Mesodermal cell (in vitro differentiated cells): ENCODE results near the gene C19orf73.

ENCODE experiments used
- H3K27ac ChIP-seq: 2 replicates; pipeline ENCODE4 v1.7.0; 2013; ENCODE audit warnings: mild to moderate bottlenecking, low read depth, low read length, moderate library complexity; ENCODE audit not compliant: severe bottlenecking
- H3K36me3 ChIP-seq: 2 replicates; pipeline ENCODE4 v1.7.1; 2013; ENCODE audit warnings: mild to moderate bottlenecking, low read length, moderate library complexity; ENCODE audit not compliant: control insufficient read depth, insufficient read depth
- H3K4me1 ChIP-seq: one replicate; pipeline ENCODE4 v1.7.1; 2013; ENCODE audit warnings: mild to moderate bottlenecking, low read length; ENCODE audit not compliant: insufficient read depth, control insufficient read depth, poor library complexity, severe bottlenecking
- H3K4me3 ChIP-seq: 2 replicates; pipeline ENCODE4 v1.7.0; 2013; ENCODE audit warnings: low read length, control low read depth, mild to moderate bottlenecking; ENCODE audit not compliant: insufficient read depth, poor library complexity, severe bottlenecking; ENCODE audit errors: extremely low read depth
- H3K9me3 ChIP-seq: 2 replicates; pipeline ENCODE4 v1.7.1; 2013; ENCODE audit warnings: mild to moderate bottlenecking, low read length, moderate library complexity; ENCODE audit not compliant: control insufficient read depth
- WGBS, 2 experiments: methylation state at CpG; one replicate each; pipeline ENCODE4 v1.1.5; 2013; ENCODE audit warnings: missing lambda C conversion rate in 2 of 2; ENCODE audit not compliant: insufficient coverage in 2 of 2; 5-methylcytosine and 5-hydroxymethylcytosine counted together

C19orf73 gene

GRCh38 chr19:49109569-49110233, 9.2 kb downstream of the C19orf73 start:
- peaks cover 52% of the 10 kb centered on the region for H3K36me3 ChIP-seq
- H3K4me3 ChIP-seq = no peak overlapping the region
- WGBS, 2 experiments = 95 to 97% methylated on average over 5 to 7 of the region's 8 CpGs
- H3K4me1 ChIP-seq = peaks cover 30% of the 10 kb centered on the region
- H3K9me3 ChIP-seq = no peaks in the 10 kb centered on the region
- H3K27ac ChIP-seq = peak overlapping the region; percentile 24

GRCh38 chr19:49109051-49109450, 9.9 kb downstream of the C19orf73 start:
- no peaks in the 10 kb centered on the region for H3K9me3 ChIP-seq
- H3K27ac ChIP-seq = peak overlapping the region; percentile 33
- peaks cover 30% of the 10 kb centered on the region for H3K4me1 ChIP-seq
- no peak overlapping the region for H3K4me3 ChIP-seq
- peaks cover 58% of the 10 kb centered on the region for H3K36me3 ChIP-seq
- WGBS, 2 experiments = 91 to 96% methylated on average over 5 of the region's 5 CpGs

GRCh38 chr19:49107625-49108459, 11.1 kb downstream of the C19orf73 start:
- 95 to 97% methylated on average over 90 to 91 of the region's 93 CpGs for WGBS, 2 experiments
- H3K36me3 ChIP-seq = peaks cover 70% of the 10 kb centered on the region
- peaks cover 26% of the 10 kb centered on the region for H3K4me1 ChIP-seq
- H3K27ac ChIP-seq = no peak overlapping the region
- no peaks in the 10 kb centered on the region for H3K9me3 ChIP-seq
- no peak overlapping the region for H3K4me3 ChIP-seq

GRCh38 chr19:49106648-49107135, 12.3 kb downstream of the C19orf73 start:
- no peaks in the 10 kb centered on the region for H3K9me3 ChIP-seq
- 77 to 84% methylated on average over 11 to 12 of the region's 12 CpGs for WGBS, 2 experiments
- H3K36me3 ChIP-seq = peaks cover 79% of the 10 kb centered on the region
- H3K4me1 ChIP-seq = peaks cover 26% of the 10 kb centered on the region
- H3K4me3 ChIP-seq = no peak overlapping the region
- peak overlapping the region; percentile 23 for H3K27ac ChIP-seq

- H3K4me1 ChIP-seq = peaks cover 27% of the 10 kb centered on the region
- peak overlapping the region; percentile 47 for H3K27ac ChIP-seq
- peaks cover 95% of the 10 kb centered on the region for H3K36me3 ChIP-seq
- WGBS, 2 experiments = 97% methylated on average over 23 to 24 of the region's 30 CpGs
- no peak overlapping the region for H3K4me3 ChIP-seq
- H3K9me3 ChIP-seq = no peaks in the 10 kb centered on the region
These were observed 14.6 kb downstream of the C19orf73 start for GRCh38 chr19:49104229-49104864.

GRCh38 chr19:49103331-49104085, 15.4 kb downstream of the C19orf73 start:
- 96 to 97% methylated on average over 11 to 19 of the region's 33 CpGs for WGBS, 2 experiments
- H3K4me1 ChIP-seq = peaks cover 24% of the 10 kb centered on the region
- no peak overlapping the region for H3K4me3 ChIP-seq
- H3K27ac ChIP-seq = peak overlapping the region; percentile 23
- H3K9me3 ChIP-seq = no peaks in the 10 kb centered on the region
- peaks cover 95% of the 10 kb centered on the region for H3K36me3 ChIP-seq

GRCh38 chr19:49102303-49102702, 16.6 kb downstream of the C19orf73 start:
- Histone ChIP-seq H3K4me1 (peaks cover 17% of the 10 kb centered on the region), H3K4me3 (no peak overlapping the region), H3K9me3 (no peaks in the 10 kb centered on the region), H3K27ac (peak overlapping the region; percentile 23), H3K36me3 (peaks cover 93% of the 10 kb centered on the region)
- 97 to 100% methylated on average over 4 to 10 of the region's 12 CpGs for WGBS, 2 experiments

- no peak overlapping the region for H3K4me3 ChIP-seq
- no peaks in the 10 kb centered on the region for H3K9me3 ChIP-seq
- peaks cover 84% of the 10 kb centered on the region for H3K36me3 ChIP-seq
- peaks cover 10% of the 10 kb centered on the region for H3K4me1 ChIP-seq
- no peak overlapping the region for H3K27ac ChIP-seq
- WGBS, 2 experiments = 82 to 90% methylated on average over 7 to 9 of the region's 12 CpGs
These were observed 17.8 kb downstream of the C19orf73 start for GRCh38 chr19:49101160-49101559.

- WGBS, 2 experiments = 94 to 100% methylated on average over 2 to 4 of the region's 4 CpGs
- peaks cover 16% of the 10 kb centered on the region for H3K4me1 ChIP-seq
- H3K4me3 ChIP-seq = no peak overlapping the region
- peaks cover 84% of the 10 kb centered on the region for H3K36me3 ChIP-seq
- H3K27ac ChIP-seq = no peak overlapping the region
- no peaks in the 10 kb centered on the region for H3K9me3 ChIP-seq
These were observed 20.1 kb downstream of the C19orf73 start for GRCh38 chr19:49098795-49099194.
